Measurements from ENCODE around the gene ZDHHC14.
A peak's percentile ranks its signal among the peaks of the same experiment; 100 is the strongest.

Gene ZDHHC14

DNA sequence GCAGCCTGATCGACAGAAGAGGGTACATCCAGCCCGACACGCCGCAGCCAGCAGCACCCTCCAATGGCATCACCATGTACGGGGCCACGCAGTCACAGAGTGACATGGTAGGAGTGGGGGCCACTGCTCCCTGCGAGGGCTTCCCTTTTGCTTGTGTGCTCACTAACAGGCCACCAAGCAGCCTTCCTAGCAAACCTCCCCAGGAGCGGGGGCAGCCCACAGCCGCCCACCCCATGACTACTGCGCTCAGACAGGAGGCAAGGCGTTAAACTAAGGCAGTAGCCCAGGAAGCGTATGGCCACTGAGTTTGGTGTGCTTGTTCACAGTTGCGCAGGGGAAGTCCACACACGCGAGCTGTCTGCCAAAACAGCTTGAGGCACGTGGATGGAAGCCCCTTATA, 272.5 kb downstream of the ZDHHC14 start:
- DNase-seq: no peak

DNA sequence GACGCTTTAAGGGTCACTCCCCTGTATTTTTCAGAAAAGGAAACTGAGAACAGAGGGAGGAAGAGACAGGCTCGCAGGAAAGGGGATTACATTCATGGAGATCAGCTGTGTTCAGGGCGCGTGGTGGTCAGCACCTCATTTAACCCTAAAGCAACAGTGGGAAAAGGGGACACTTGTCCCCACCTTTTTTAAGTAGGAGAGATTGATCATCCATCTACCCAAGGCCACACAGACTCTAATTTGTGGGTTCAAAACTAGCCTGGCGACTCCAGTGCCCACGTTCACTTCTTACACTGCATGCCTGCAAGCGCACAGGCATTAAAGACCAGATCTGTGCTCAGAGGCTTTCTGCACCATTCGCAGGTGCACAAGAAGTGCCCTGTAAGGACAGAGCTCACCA, 274.1 kb downstream of the ZDHHC14 start:
- DNase-seq: no peak

DNA sequence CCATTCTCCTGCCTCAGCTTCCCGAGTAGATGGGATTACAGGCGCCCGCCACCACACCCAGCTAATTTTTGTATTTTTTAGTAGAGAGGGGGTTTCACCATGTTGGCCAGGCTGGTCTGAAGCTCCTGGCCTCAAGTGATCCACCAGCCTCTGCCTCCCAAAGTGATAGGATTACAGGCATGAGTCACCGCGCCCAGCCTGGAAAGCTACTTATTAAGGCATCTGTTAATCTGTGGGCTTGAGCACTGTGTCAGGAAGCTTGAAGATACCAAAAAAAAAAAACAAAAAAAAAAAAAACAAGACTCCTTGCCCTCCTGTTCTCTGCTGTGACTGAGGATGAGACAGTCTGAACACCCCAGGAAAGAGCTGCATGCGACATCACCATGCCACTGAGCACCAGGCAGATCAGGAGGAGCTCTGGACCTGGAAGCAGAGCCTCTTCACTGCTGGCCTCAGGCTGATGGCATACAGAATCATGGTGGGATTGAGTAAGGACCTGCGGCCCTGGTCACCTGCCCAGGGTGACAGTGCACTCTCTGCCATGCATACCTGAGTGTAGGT, 275.5 kb downstream of the ZDHHC14 start:
- DNase-seq: peak; percentile 60

DNA sequence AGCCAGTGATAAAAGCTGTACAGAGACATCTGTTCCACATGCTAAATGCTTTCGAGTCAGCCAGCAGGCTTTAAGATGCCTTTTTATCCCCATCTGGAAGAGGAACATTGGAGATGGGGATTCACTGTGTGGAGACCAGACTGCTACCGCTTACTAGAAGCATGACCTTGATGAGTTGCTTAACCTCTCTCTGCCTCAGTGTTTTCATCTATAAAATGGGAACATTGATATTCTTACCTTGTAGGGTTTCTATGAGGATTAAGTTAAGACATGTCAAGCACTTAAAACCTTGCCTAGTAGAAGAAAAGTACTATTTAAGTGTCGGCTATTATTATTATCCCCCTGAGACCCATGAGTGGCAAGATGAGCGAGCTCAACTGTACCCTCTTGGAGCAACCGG, 276.8 kb downstream of the ZDHHC14 start:
- peak; percentile 49 for DNase-seq

DNA sequence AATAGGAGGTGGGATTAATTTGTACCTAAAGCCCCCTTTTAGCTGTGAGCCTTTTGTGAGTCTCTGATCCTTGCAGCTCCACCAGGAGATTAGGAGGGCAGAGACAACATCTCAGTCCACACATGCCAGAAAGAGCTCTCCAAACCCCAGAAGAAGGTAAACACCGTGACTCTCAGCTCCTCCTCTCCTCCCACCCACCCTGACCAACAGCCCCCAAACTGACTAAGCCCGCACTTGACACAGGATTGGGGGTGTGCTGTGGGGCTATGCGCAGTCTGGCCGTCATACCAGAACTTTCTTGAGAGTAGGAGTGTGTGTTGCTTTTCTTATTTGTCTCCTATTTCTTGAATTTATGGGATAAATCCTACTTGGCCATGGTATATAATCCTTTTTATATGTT, 277.3 kb downstream of the ZDHHC14 start:
- no peak for DNase-seq

DNA sequence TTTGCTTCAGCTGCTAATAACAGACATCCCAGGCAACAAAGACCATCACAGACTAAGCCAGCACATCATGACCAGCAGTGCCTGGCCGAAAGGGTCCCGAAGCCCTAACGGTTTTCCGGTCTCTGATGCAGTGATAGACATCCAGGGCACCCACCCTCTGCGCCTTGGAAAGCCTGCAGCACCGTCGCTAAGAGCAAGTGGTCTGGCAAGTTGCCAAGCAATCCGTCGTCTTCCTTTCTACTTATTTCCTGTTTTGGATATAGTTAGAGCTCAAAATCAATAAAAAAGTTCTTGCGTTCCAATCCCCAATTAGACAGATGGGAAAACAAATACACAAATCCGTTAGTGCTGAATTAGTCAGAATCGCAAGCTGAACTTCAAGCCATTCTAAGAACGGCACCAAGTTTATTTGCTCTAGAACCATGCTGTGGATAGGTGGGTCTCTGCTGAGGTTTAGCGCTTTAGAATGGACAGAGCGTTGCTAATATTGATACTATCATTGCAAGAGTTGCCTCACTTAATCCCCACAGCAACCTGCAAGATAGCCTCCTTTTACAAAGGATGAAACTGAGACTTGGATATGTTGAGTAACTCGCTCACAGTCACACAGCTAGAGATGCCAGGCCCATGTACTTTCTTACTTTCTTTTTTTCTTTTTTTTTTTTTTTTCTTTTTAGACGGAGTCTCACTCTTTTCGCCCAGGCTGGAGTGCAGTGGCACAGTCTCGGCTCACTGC, 278.7 kb downstream of the ZDHHC14 start:
- DNase-seq: peak; percentile 16

DNA sequence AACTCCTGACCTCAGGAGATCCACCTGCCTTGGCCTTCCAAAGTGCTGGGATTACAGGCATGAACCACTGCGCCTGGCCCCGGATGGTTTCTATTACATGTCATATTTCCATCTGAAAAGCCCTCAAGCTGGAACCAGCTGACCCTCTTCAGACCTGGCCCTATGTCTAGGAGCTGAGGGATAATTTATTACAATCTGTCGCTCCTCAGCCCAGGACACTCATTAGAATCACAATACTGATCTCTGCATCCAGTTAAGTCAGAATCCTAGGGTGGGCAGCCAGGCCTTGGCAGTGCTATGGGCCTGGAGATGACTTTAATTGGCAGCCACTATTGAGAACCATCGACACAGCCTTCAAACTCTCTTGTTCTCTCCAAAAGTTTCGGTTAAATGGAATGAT, 279.4 kb downstream of the ZDHHC14 start:
- DNase-seq: no peak

DNA sequence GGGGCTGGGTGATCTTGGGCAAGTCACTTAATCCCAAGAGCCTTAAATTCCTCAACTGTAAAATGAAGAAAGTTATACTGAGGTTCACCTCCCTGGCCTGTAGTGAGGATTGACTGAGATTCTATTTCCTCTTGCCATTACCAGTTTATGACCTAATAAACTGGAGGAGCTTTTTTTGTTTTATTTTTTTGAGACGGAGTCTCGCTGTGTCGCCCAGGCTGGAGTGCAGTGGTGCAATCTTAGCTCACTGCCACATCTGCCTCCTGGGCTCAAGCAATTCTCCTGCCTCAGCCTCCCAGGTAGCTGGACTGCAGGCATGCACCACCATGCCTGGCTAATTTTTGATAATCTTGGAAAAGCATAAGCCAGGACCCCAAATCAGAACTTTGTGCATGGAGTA, 280.7 kb downstream of the ZDHHC14 start:
- DNase-seq: no peak

DNA sequence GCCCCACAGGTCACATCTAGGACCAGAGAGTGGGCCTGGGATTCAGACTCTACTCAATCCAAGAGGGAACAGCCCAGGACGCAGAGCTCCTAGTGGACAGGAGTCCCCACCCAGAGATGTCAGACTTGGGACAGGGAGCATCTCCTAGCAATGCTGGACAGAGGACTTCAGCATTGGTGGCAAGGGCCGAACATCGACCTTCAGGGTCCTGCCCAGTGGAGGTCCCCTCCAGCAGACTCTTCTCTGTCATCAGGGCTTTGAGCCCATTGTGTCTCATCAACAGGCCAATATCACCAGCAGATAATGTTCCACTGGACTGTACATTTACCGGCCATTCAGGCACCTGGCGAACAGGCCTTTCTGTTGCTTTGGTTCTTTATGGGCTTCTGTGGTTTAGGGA, 282.3 kb downstream of the ZDHHC14 start:
- no peak for DNase-seq

DNA sequence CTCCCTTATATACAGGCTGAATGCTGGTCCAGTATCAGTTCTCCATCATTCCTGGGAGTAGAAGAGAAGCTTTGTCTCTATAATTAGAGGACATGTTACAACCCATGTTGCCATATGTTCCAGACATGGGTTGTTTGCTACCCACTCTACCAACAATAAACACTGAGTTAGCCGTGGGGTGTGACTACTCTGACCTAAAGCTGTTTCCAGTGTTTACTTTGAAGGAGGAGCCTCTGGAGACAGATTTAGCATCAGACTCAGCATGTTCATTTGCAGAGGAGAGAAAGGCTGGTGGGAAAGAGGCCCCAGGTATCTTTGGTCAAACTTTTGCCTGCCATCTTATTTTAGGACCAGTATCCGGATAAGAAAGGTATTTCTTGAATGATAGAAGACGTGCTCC, 284.2 kb downstream of the ZDHHC14 start:
- DNase-seq: peak; percentile 67

DNA sequence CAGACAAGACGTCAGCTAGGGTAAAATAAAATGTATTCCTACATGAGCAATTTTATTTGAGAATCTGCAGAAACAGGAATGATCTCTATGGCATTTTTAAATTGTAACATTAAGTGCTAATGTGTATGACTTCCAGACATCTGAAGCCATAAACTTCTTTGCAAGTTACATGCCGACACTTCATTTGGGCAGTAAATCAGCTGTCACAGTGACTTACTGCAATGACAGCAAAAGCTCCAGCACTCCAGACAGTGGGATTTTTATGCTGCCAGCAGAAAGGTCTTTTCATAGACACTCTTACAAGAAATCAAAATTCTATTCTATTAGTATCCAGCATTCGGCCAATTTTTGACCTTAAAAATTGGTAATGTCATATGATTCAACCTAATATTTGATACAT, 285.7 kb downstream of the ZDHHC14 start:
- DNase-seq: no peak

DNA sequence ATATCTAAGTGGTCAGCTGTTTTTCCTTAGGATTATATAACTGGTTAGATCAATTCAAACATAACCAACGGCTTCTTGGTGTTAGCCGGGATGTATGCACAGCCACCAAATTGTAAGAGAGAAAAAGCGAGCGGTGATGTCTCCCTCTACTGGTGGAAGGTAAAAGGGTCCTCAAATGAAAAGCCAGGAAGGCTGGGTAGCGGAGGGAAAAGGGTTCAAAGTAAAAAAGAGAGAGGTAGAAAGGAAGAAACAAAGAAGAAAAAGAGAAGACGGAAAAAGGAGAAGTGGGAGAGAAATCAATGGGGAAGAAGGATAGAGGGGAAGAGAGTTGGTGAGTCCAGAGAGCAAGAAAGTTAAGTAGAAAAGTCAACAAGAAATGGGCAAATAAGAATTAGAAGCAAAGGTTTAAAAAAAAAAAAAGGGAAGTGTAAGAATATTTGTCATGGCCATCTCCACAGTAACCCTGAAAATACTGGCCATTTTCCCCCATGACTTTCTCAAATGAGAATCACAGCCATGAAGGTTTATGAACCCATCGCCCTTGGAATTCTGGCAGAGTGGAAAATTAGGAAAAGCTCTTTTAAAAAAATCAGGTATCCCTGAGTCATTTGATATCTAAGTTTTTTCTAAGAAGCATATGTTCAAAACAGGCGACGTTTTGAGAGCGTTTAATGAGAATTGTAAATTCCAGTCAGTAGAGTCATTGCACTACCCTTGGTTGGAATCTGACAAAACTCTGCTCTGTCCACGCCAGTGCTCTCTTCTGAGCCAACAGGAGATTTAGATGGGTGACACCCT, 286.4 kb downstream of the ZDHHC14 start:
- peak; percentile 84 for DNase-seq

DNA sequence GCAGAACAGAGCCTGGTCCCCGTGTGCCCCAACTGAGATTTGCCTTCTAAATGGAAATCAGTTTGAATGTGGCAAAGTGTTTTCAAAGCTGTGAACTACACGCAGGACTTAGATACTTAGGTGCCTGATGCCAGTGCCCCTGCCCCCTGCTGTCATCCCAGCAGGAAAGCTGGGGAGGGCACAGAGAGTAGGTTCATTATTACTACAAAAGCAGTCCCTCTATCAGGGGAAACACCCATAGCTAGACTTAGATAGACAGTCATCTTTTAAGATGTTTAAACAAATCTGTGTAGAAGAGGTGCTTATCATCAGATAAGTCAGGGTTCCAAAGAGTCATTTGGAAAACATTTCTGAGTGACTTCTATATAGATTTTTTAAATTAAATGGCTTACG, 287.0 kb downstream of the ZDHHC14 start:
- DNase-seq: no peak

DNA sequence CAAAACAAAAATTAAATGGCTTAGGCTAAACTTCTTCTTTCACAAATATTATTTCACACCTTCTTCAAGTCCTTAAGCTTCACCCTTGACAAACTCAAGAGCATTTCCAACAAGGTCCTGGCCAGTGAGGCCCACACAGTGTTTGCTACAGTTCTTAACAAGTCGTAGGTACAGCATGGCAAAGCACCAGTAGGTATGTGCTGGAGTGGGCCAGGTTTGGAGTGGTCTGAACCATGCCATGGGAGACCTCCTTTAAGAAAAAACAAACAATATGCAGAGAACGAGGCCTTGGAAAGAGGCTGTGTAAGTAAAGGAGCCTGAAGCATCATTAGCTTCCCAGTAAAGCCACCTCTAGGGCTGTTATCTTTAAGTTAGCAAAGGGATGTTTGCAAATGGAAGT, 287.7 kb downstream of the ZDHHC14 start:
- DNase-seq: no peak

DNA sequence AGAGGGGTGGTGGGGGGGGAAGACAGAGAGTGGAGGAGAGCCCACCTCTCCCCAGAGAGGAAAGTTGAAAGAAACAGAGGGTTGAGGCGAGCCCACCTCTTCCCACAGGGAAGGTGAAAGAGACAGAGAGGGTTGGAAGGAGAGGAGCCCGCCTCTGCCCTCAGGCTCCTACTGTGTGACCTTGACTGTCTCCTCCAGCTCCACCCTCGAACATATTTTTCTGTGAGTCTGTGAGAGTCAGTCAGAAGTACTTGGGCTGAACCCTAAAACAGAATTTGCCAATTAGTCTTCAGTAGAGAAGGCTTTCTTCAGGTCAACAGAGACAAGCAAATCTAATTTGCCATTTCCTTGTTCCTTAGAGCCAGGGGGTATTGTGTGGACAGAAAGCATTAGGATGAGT, 288.3 kb downstream of the ZDHHC14 start:
- DNase-seq: no peak

DNA sequence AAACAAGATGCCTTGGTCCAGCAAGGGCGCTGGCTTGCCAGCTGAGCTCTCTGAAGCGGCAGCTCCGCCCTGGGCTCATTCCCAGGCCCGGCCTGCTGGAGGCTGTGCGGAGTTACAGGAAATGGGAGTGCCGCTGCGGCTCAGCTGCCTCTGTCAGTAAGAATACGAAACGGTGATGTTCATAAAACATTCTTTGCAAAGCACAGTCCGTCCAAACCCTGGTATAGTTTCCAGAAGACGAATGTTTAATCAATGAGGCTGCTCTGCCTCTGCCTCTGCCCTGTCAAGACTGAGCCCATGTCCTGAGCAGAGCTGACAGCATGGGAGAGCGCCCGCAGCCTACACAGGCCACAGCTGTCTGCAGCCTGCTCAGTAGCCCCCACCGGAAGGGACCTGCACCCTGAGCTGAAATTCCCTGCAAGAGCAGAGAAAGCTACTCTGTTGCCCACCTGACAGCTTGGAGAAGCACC, 288.8 kb downstream of the ZDHHC14 start:
- no peak for DNase-seq

DNA sequence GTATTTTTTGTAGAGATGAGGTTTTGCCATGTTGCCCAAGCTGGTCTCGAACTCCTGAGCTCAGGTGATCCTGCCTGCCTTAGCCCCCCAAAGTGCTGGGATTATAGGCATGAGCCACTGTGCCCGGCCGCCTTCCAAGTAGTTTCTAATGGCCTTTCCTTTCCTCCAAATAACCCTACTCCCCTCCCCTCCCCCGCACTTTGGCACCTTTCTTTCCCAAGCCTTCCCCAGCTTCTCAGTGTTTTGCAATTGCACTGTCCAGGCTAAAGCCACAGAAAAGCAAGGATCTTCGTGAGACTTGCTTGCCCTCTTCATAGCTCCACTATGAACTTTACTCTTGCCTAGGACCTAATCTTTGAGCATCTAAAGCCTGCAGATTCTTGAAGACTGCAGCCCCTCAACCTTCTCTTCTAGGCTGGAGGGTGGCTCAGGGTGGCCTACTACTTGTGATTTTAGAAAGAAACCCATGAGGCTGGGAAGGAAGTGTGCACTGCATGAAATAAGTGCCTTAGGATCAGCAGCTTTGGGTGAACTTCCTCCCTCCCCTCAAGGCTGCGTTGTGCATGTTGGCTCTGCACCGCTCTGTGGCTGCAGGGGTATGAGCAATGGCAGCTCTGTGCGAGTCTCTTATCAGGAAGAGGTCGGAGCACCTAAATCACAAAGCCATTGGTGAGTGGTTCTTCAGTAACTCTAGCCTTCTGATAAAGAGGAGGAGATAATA, 289.6 kb downstream of the ZDHHC14 start:
- DNase-seq: no peak

DNA sequence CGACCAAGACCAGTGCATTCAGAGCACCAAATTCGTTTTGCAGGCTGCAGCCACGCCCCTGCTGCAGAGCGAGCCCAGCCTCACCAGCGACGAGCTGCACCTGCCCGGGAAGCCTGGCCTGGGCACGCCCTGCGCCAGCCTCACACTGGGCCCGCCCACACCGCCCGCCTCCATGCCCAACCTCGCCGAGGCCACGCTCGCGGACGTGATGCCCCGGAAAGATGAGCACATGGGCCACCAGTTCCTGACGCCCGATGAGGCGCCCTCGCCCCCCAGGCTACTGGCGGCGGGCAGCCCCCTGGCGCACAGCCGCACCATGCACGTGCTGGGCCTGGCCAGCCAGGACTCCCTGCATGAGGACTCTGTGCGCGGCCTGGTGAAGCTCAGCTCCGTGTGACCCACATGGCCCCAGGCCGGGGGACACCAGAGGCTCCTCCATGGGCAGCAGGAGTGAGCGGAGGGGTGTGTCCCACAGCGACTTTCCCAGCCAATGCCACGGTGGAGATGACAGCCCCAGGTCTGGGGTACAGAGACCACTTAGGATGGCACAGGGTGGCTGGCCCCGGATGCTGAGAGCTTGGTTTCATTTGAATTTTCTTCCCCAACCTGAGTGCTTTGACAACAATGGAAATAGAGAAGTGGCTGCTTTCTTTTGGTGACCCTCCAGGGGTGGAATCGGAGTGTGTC, 291.9 kb downstream of the ZDHHC14 start:
- DNase-seq: no peak

DNA sequence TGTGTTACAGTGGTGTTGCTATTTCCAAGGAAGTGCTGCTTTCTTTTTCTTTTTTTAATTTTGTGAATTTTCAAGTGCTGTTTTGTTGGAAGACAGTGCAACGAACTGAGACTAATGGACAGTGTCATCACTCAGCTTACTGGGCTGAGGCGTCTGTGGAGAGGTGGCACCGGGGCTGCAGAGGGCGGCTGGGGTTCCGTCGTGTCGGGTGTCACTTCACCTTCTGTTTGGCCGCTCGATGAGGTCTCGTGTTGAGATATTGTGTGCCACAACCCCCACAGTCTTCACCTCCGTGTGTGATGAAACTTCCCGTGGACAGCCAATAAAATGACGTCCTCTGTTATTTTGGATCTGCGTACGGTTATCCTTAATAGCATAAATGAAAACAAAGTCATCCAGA, 292.6 kb downstream of the ZDHHC14 start:
- DNase-seq: peak; percentile 57

DNA sequence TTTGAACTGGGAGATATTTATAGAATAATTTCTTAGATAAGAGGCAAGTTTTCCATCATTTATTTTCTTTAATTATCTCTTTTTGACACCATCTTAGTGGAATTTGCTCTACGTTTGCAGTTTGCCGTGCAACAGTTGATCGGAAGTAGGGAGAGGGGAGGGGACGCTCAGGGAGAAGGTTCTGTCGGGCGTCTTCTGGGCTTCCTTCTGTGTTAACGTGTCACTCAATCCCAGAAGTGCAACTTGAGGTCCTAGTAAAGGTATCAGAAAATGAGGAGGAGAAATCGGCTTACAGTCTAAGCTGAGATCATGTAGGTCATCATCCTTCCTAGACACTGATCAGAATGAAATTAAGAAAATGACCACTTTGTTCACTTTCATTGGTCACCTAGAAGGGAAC, 293.1 kb downstream of the ZDHHC14 start:
- DNase-seq: no peak

DNA sequence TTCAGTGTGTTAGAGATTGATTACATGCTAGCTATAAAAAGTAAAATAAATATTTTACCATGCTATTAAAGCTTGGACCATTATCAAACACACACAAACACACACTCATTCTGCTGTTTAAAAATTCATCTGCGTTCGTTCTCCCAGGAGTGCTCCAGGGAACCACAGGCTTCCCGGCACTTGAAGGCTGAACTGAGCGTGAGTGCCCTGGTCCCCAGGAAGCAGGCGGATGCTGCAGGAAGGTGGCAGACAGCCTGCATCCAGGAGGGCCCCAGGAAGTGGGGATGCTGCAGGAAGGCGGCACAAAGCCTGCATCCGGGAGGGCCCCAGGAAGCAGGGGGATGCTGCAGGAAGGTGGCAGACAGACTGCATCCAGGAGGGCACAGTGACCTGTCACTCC, 294.8 kb downstream of the ZDHHC14 start:
- no peak for DNase-seq

DNA sequence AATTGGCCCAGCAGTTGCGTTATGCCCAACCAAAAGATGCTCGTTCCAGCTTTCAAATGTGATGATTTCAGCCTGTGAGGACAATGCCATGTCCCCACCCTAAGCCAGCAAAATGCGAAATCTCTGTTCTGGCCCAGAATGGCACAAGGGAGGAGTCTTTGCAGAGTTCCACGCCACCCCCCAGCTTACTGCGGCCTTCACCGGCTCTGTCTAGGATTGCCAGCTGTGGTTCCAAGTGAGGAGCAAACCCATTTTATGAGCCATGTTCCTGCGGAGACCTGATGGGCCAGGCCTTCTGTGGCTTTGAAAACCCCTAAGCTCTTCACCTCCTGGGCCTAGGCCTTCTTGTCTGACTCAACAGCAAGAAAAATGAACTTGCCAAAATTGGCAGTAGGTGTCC, 295.3 kb downstream of the ZDHHC14 start:
- no peak for DNase-seq

DNA sequence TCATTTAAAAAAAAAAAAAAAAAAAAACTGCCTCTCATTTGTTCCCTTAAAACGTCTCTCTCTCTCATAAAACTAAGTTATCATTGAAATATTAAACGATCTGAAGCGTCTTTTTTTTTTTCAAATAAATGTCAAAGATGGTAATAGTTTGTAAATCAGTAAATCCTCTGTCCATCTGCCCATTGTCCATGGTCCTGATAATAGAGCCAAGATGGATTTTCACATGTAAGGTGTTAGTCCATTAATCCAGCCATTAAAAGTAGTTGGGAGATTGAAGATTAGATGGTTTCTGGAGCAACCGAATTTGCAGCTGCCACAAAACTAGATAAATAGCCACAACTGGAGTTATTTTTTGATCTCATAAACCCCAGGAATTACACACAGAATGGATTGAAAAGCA, 296.2 kb downstream of the ZDHHC14 start:
- no peak for DNase-seq
